ENCODE data around the gene PHEX.

Gene PHEX

GRCh38 chrX:22047468-22047867 lies 15.3 kb downstream of the PHEX start:
- TF ChIP-seq ZC3H10 (CRISPR knock-in tag; IDR thresholded peaks at IDR 0.05) (no peak), GLIS3 (CRISPR knock-in tag; IDR thresholded peaks at IDR 0.05) (no peak), PPARA (CRISPR knock-in tag; IDR thresholded peaks at IDR 0.05; ENCODE audit: borderline replicate concordance) (no peak), ZFP30 (CRISPR knock-in tag; IDR thresholded peaks at IDR 0.05) (no peak), SNAI2 (CRISPR knock-in tag; IDR thresholded peaks at IDR 0.05) (no peak), CSRNP3 (CRISPR knock-in tag; IDR thresholded peaks at IDR 0.05) (no peak)
- no peak for ATAC-seq

GRCh38 chrX:22053481-22053880 lies 21.4 kb downstream of the PHEX start:
- TF ChIP-seq ZNF8 (CRISPR knock-in tag; IDR thresholded peaks at IDR 0.05) (no peak), POU6F1 (CRISPR knock-in tag; IDR thresholded peaks at IDR 0.05; ENCODE audit: borderline replicate concordance, low read depth) (no peak), PPARA (CRISPR knock-in tag; IDR thresholded peaks at IDR 0.05; ENCODE audit: borderline replicate concordance) (no peak)
- ATAC-seq: no peak

GRCh38 chrX:22056235-22056634 lies 24.1 kb downstream of the PHEX start:
- TF ChIP-seq TOX (CRISPR knock-in tag; IDR thresholded peaks at IDR 0.05; ENCODE audit: borderline replicate concordance): no peak
- TF ChIP-seq TCF4 (CRISPR knock-in tag; IDR thresholded peaks at IDR 0.05; ENCODE audit: borderline replicate concordance): no peak
- no peak for TF ChIP-seq ZNF565 (CRISPR knock-in tag; conservative IDR thresholded peaks at IDR 0.05; ENCODE audit: low read depth)
- TF ChIP-seq ZFP3 (CRISPR knock-in tag; IDR thresholded peaks at IDR 0.05): no peak
- no peak for TF ChIP-seq PPARA (CRISPR knock-in tag; IDR thresholded peaks at IDR 0.05; ENCODE audit: borderline replicate concordance)
- TF ChIP-seq TSHZ2 (CRISPR knock-in tag; IDR thresholded peaks at IDR 0.05): no peak
- TF ChIP-seq CSRNP3 (CRISPR knock-in tag; IDR thresholded peaks at IDR 0.05): no peak
- TF ChIP-seq ESRRG (CRISPR knock-in tag; IDR thresholded peaks at IDR 0.05): no peak
- no peak for TF ChIP-seq OSR1 (CRISPR knock-in tag; IDR thresholded peaks at IDR 0.05)
- no peak for TF ChIP-seq RARB (CRISPR knock-in tag; IDR thresholded peaks at IDR 0.05)
- no peak for ATAC-seq

GRCh38 chrX:22057667-22058066 lies 25.5 kb downstream of the PHEX start:
- ATAC-seq: no peak
- TF ChIP-seq ZFP30 (CRISPR knock-in tag; IDR thresholded peaks at IDR 0.05) (no peak), ZNF70 (CRISPR knock-in tag; IDR thresholded peaks at IDR 0.05) (no peak), GLIS3 (CRISPR knock-in tag; IDR thresholded peaks at IDR 0.05) (no peak), ZFP3 (CRISPR knock-in tag; IDR thresholded peaks at IDR 0.05) (no peak), OSR1 (CRISPR knock-in tag; IDR thresholded peaks at IDR 0.05) (no peak)

- no peak for TF ChIP-seq ESRRG (CRISPR knock-in tag; IDR thresholded peaks at IDR 0.05)
- no peak for TF ChIP-seq PPARA (CRISPR knock-in tag; IDR thresholded peaks at IDR 0.05; ENCODE audit: borderline replicate concordance)
- no peak for TF ChIP-seq RARB (CRISPR knock-in tag; IDR thresholded peaks at IDR 0.05)
- no peak for TF ChIP-seq TCF4 (CRISPR knock-in tag; IDR thresholded peaks at IDR 0.05; ENCODE audit: borderline replicate concordance)
- TF ChIP-seq CSDC2 (CRISPR knock-in tag; IDR thresholded peaks at IDR 0.05): no peak
- no peak for TF ChIP-seq CSRNP3 (CRISPR knock-in tag; IDR thresholded peaks at IDR 0.05)
- TF ChIP-seq ZFP30 (CRISPR knock-in tag; IDR thresholded peaks at IDR 0.05): no peak
- no peak for TF ChIP-seq CREB5 (CRISPR knock-in tag; IDR thresholded peaks at IDR 0.05; ENCODE audit: low read depth)
- no peak for TF ChIP-seq PATZ1 (CRISPR knock-in tag; IDR thresholded peaks at IDR 0.05; ENCODE audit: borderline replicate concordance)
- TF ChIP-seq SNAI2 (CRISPR knock-in tag; IDR thresholded peaks at IDR 0.05): no peak
- no peak for ATAC-seq
Observed at GRCh38 chrX:22059775-22060174, 27.6 kb downstream of the PHEX start.
